OCI-M2 (cell line): ENCODE results near the gene HIP1R.
"Not testable (repeated sequence)": the region's sequence is repeated elsewhere in the genome, so short reads cannot be mapped to it uniquely, and the experiment has no call there.

Experiments used
- DNase-seq: peaks from one replicate; lab custom pipeline; 2025; ENCODE audit not compliant: unreplicated experiment; lab: John Stamatoyannopoulos, UW

HIP1R gene

GRCh38 chr12:122834921-122835749 is at the start of gene HIP1R:
HIP1R (plus strand) TSS chr12:122835457; CDS start chr12:122835551, 94 bp downstream.
- no peak for DNase-seq

- no peak for DNase-seq
These were observed 49.8 kb upstream of the HIP1R start for GRCh38 chr12:122785503-122785902.

- no peak for DNase-seq
These were observed 46.9 kb upstream of the HIP1R start for GRCh38 chr12:122788387-122788786.

GRCh38 chr12:122789637-122790036 is 45.6 kb upstream of the HIP1R start:
- no peak for DNase-seq

- no peak for DNase-seq
These were observed 44.7 kb upstream of the HIP1R start for GRCh38 chr12:122790393-122791075.

GRCh38 chr12:122793685-122794106 is 41.6 kb upstream of the HIP1R start:
- DNase-seq, result no peak

- DNase-seq, result no peak
These were observed 39.5 kb upstream of the HIP1R start for GRCh38 chr12:122795807-122796206.

- DNase-seq, result no peak
These were observed 35.5 kb upstream of the HIP1R start for GRCh38 chr12:122799641-122800243.

- DNase-seq, result no peak
These were observed 31.3 kb upstream of the HIP1R start for GRCh38 chr12:122803937-122804336.

- not testable (repeated sequence) for DNase-seq
These were observed 30.3 kb upstream of the HIP1R start for GRCh38 chr12:122804957-122805356.

GRCh38 chr12:122807651-122808050 is 27.6 kb upstream of the HIP1R start:
- no peak for DNase-seq

- no peak for DNase-seq
These were observed 23.5 kb upstream of the HIP1R start for GRCh38 chr12:122811777-122812176.

GRCh38 chr12:122813310-122813713 is 21.9 kb upstream of the HIP1R start:
- DNase-seq, result no peak

- no peak for DNase-seq
These were observed 16.0 kb upstream of the HIP1R start for GRCh38 chr12:122819209-122819785.

GRCh38 chr12:122820138-122820537 is 15.1 kb upstream of the HIP1R start:
- DNase-seq, result no peak

GRCh38 chr12:122820838-122821271 is 14.4 kb upstream of the HIP1R start:
- DNase-seq, result no peak

- DNase-seq, result no peak
These were observed 11.8 kb upstream of the HIP1R start for GRCh38 chr12:122823429-122823828.

GRCh38 chr12:122825773-122826724 is 9.2 kb upstream of the HIP1R start:
- no peak for DNase-seq

GRCh38 chr12:122827258-122827657 is 8.0 kb upstream of the HIP1R start:
- no peak for DNase-seq

- DNase-seq, result no peak
These were observed 4.6 kb upstream of the HIP1R start for GRCh38 chr12:122830517-122831214.
